Muscle of arm (tissue), 12 donors: ENCODE measurements around the gene KIAA0319L. TPM values are rescaled to one million over a fixed set of nuclear protein-coding genes. Genes with fewer than 3 reads are reported as not detected.

ENCODE experiments used
- DNase-seq: peaks from one replicate; pipeline ENCODE4 v3.0.0-alpha.2; 2013
- polyA plus RNA-seq, 12 donors: library from polyadenylated mRNA; unstranded; fragments of 120-200 nt; gene quantifications; one replicate each; pipeline ENCODE4 v1.2.1, GENCODE V29; 2013; ENCODE audit not compliant: insufficient read length in 12 of 12

Gene KIAA0319L
- polyA plus RNA-seq, 12 donors: 29.4 to 175 (median 41.0) TPM

DNA sequence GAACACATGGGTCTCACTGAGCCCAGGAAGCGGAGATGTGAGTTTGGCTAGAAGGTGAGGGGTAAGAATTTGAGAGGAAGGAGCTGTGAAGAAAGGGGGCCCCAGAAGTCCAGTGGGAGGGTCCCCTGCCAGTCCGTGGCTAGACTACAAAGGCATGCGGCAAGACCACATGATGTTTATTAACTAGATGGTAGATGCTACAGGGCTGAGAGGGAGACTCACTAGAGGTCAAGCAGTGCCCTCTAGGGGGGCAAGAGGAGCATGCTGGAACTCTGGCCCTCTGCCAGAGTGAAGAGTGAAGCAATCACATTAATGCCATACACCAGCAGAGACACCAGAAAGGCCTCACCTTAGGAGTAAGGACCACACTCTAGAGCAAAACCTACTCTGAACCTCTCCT is 12.2 kb downstream of the KIAA0319L start:
- DNase-seq: no peak

- no peak for DNase-seq
Measured at GRCh38 chr1:35539824-35540261, 17.4 kb downstream of the KIAA0319L start.

- no peak for DNase-seq
Measured at GRCh38 chr1:35539073-35539823, 18.0 kb downstream of the KIAA0319L start.

DNA sequence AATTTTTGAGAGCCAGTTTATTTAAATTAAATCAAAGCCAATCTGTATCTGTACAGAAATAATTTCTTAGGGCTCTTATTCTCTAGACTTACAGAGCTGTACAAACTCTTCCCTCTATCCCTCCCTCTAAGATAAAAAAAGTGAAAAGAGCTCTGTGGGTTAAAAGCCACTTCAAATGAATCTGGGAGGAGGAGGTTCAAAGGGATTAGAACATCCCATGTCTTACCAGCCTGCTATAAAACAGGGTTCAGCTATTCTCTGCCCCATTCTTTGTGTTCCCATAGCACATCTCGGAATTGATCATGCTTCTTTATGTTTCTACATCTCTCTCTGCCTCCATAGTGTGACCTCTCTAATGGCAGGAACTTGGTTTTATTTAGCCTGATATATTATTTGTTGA is 19.4 kb downstream of the KIAA0319L start:
- DNase-seq: no peak

DNA sequence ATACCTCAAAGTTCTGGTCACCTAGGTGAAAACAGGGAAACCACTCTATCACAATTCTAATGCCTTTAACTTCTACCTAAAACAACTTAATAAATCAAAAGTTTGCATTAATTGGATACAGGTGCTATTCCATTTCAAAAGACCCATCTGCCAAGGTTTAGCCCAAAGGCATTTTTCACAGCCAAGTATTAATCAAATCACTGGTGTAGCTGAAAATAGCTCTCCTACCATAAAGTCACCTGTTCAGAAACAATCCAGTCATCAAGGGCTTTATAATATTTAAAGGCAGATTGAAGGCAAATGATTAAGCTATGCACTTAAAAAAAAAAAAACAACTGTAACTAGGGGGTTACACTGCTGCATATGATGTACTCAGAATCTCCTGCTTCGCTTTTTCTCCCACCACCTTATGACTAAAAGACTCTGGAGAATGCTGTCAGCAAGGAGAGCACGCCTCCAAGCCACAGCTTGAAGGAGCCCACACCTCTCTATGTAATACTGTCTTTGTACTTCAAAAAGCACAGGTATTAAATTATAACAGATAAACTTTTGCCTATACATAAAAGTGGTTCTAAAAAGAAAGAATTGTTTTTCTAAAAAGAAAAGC is 20.5 kb downstream of the KIAA0319L start:
- DNase-seq: no peak

DNA sequence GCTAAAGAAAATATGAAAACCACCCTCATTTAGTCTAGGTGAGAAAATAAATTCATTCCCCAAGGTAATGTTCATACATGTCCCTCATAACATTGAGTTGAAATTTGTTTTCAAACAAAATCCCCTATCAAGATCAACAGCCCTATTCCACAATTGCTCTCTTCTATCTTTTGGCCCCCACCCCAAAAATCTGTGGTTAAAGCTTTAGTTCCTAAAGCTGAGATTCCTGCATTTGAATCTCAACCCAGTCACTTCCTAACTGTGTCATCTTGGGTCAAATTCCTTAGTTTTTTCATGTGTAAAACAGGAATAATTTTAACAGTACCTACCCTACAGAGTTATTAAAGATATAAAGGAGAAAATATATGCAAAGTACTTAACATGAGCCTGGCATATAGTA is 22.0 kb downstream of the KIAA0319L start:
- no peak for DNase-seq

- no peak for DNase-seq
Measured at GRCh38 chr1:35533586-35533985, 23.6 kb downstream of the KIAA0319L start.

- DNase-seq: peak; percentile 30
Measured at GRCh38 chr1:35532497-35533223, 24.5 kb downstream of the KIAA0319L start.

GRCh38 chr1:35531368-35531767 is 25.8 kb downstream of the KIAA0319L start:
- DNase-seq: no peak

DNA sequence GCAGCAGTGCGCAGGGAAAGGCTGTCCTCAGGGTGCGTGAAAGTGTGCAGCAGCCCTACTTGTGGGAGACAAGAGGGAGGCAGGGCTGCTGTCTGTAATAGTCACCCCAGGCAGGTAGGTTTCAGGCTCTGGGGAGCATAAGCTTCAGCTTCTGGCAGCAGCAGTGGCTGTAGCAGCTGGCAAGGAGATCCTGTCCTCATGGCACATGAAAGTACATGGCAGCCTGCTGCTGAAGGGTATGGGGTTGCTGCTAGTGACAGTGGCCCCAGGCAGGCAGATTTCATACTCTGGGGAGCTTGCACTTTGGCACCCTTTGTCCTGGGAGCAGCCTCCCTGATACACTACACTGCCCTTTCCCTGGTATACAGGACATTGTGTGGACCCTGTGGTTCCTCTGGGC is 26.3 kb downstream of the KIAA0319L start:
- DNase-seq: no peak

DNA sequence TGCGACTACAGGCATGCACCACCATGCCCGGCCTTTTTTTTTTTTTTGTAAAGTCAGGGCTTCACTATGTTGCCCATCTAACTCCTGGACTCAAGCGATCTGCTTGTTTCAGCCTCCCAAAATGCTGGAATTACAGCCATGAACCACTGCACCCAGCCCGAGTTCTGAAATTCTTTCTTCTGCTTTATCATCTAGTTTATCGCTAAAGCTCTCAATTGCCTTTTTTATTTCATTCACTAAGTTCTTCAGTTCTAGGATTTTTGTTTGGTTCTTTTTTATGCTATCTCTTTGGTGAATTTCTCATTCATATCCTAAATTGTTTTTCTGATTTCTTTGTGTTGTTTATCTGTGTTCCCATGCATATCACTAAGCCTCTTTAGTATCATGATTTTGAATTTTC is 27.0 kb downstream of the KIAA0319L start:
- no peak for DNase-seq

- DNase-seq: no peak
Measured at GRCh38 chr1:35524106-35524505, 33.1 kb downstream of the KIAA0319L start.

DNA sequence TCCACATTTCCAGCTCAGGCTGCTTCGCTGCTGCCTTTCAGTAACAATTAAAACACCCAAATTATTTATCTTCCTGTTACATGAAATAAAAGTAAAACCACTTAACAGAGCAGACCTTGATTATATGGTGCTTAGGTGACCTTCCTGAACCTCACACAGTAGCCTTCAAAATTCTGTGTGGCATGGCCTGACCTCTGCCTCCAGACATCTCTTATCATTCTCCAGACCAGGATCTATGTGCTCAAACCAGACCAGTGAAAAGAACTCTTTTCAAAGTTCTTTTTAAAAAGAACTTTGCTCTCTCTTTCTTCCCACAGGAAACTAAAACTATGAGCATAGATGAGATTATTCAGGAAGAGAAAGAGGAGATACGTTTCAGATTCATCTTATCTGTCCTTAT is 37.8 kb downstream of the KIAA0319L start:
- DNase-seq: no peak

DNA sequence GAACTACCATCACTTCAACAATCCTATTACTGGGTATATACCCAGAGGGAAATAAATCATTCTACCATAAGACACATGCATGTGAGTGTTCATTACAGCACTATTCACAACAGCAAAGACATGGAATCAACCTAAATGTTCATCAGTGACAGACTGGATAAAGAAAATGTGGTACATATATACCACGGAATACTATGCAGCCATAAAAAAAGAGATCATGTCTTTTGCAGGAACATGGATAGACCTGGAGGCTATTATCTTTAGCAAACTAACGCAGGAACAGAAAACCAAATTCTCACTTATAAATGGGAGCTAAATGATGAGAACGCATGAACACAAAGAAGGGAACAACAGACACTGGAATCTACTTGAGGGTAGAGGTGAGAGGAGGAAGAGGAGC is 39.0 kb downstream of the KIAA0319L start:
- no peak for DNase-seq

GRCh38 chr1:35511305-35511704 is 45.9 kb downstream of the KIAA0319L start:
- DNase-seq: no peak

DNA sequence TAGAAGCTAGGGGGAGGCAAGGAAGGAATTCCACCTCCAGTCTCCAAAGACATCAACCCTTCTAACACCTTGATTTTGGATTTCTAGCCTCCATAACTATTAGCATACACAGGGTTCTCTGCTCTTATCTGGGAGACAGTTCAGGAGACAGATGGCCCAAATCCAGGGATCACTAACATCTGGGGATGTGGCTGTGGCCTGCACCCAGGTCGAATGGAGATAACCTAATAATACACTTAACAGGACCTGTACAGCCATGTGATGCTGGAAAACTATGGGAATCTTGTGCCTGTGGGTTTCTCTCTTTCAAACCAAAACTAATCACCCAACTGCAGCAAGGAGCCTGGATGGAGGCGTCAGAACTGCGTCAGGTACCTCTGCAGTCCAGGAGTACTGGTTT is 47.6 kb downstream of the KIAA0319L start:
- no peak for DNase-seq

GRCh38 chr1:35507947-35508346 is 49.3 kb downstream of the KIAA0319L start:
- no peak for DNase-seq

- DNase-seq: no peak
Measured at GRCh38 chr1:35506960-35507912, 50.0 kb downstream of the KIAA0319L start.

DNA sequence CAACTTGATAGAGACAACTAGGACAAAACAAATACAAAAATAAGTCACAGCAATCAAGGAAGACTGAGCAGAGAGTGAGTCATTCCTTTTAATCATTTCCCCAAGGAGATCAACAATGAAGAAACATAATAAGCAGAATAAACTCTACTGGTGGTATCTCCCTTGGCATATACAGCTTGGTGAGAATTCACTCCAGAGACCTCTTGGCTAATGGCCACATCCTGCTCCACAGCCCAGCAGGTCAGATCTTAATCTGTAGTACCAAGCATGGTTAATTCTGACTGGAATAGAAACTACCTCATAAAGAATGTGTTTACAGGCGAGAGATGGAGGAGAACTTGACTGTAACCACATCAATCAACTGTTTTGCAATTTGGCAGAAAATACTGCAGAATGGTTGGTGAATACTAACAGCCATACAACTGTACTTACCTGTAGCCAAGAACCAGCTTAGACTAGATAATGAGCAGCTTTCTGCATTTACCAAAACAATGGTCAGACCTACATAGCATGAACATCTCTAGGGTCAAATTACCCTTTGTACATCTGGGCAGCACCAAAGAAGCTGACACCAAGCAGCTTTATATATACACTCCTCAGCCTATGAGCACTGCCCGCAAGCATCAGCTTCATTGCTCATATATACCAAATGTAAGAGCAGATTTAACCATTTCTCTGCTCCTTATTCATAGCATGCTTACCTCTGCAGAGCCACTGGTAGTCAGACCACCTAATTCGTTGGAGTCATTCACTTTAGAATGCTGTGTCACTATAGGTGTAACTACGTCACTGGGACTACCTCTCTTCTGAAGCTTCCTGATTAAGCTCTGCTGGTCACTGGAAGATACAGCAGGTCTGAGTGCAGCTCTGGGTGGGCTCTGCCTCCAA is 51.0 kb downstream of the KIAA0319L start:
- DNase-seq: no peak

DNA sequence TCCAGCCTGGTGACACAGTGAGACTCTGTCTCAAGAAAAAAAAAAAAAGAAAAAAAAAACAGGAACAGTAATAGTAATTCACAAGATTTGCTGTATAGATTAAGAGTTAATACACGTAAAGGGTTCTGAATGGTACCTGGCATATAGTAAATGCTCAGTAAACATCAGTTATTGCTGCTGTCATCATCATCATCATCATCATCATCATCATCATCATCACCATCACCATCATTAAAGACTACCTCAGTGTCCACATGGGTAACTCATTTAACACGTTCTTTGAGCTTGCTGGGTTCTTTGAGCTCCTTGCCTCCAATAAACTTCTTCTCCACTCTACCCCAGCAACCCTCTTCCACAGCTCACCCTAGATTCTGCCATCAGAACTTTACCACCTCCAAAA is 55.0 kb downstream of the KIAA0319L start:
- no peak for DNase-seq

- DNase-seq: no peak
Measured at GRCh38 chr1:35500439-35500838, 56.8 kb downstream of the KIAA0319L start.
